NCI-H2107 (cell line): Measurements from ENCODE around the gene MKNK2.
"Not testable (repeated sequence)": the region's sequence is repeated elsewhere in the genome, so short reads cannot be mapped to it uniquely, and the experiment has no call there.

ENCODE experiments used
- DNase-seq: peaks from one replicate; lab custom pipeline; 2025; lab: John Stamatoyannopoulos, UW

Gene MKNK2

GRCh38 chr19:2043961-2044708 is 6.9 kb downstream of the MKNK2 start:
- no peak for DNase-seq

GRCh38 chr19:2043251-2043641 is 7.8 kb downstream of the MKNK2 start:
- no peak for DNase-seq

GRCh38 chr19:2042485-2043250 is 8.4 kb downstream of the MKNK2 start:
- DNase-seq = no peak

- peak; percentile 91 for DNase-seq
Measured at GRCh38 chr19:2041683-2042484, 9.2 kb downstream of the MKNK2 start.

- no peak for DNase-seq
Measured at GRCh38 chr19:2041433-2041682, 9.7 kb downstream of the MKNK2 start.

- DNase-seq = no peak
Measured at GRCh38 chr19:2040647-2041432, 10.2 kb downstream of the MKNK2 start.

- no peak for DNase-seq
Measured at GRCh38 chr19:2039959-2040646, 10.9 kb downstream of the MKNK2 start.

GRCh38 chr19:2039089-2039958 is 11.7 kb downstream of the MKNK2 start:
- no peak for DNase-seq

GRCh38 chr19:2038284-2039088 is 12.6 kb downstream of the MKNK2 start:
- no peak for DNase-seq

GRCh38 chr19:2037651-2038255 is 13.3 kb downstream of the MKNK2 start:
- no peak for DNase-seq

GRCh38 chr19:2036424-2036823 is 14.6 kb downstream of the MKNK2 start:
- no peak for DNase-seq

- DNase-seq = no peak
Measured at GRCh38 chr19:2035590-2035991, 15.5 kb downstream of the MKNK2 start.

- DNase-seq = no peak
Measured at GRCh38 chr19:2034729-2035589, 16.1 kb downstream of the MKNK2 start.

- DNase-seq = not testable (repeated sequence)
Measured at GRCh38 chr19:2034253-2034652, 16.8 kb downstream of the MKNK2 start.

- DNase-seq = no peak
Measured at GRCh38 chr19:2033825-2034159, 17.3 kb downstream of the MKNK2 start.

GRCh38 chr19:2033115-2033824 is 17.8 kb downstream of the MKNK2 start:
- DNase-seq = no peak

GRCh38 chr19:2032296-2032941 is 18.6 kb downstream of the MKNK2 start:
- DNase-seq = peak; percentile 67
